ENCODE results near the gene CD9.

DNA sequence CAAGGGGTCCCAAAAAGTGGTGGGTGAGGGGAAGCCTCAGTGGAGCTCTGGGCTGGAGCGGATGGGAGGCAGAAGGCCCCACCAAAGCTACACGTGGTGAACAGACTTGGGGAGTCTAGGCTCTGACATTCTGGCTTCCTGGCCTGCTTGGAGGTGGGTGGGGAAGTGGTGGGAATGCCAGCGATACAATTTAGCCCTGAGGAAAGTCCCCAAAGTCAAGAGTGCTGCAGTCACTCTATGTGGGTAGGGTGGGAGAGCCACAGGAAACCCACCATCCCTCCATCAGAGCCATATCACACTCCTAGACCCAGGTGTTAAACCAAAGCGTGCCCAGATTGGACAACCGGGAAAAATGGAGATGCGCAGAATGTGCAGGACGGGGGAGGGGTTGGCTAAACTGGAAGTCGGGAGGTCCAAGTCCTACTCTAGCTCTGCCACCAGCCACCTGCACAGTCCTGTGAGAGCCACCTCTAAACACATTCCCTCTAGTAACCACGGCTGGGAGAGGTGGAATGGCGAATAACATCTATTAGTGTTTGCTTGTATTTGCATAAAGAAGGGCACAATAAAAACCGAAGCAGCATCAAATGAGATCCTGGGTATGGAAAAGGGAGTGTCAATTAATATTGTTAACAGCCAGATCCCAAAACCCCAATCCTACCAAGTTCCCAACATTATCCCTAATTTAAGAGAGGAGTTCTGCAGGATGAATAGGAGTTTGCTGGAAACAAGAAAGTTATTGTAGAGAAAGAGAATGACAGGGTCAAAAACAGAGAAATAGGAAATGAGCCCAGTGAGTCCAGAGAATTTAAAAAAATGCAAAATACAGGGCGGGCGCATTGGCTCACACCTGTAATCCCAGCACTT, 14.0 kb upstream of the CD9 start:
- TF ChIP-seq, protein P1, sequence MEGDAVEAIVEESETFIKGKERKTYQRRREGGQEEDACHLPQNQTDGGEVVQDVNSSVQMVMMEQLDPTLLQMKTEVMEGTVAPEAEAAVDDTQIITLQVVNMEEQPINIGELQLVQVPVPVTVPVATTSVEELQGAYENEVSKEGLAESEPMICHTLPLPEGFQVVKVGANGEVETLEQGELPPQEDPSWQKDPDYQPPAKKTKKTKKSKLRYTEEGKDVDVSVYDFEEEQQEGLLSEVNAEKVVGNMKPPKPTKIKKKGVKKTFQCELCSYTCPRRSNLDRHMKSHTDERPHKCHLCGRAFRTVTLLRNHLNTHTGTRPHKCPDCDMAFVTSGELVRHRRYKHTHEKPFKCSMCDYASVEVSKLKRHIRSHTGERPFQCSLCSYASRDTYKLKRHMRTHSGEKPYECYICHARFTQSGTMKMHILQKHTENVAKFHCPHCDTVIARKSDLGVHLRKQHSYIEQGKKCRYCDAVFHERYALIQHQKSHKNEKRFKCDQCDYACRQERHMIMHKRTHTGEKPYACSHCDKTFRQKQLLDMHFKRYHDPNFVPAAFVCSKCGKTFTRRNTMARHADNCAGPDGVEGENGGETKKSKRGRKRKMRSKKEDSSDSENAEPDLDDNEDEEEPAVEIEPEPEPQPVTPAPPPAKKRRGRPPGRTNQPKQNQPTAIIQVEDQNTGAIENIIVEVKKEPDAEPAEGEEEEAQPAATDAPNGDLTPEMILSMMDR (IDR thresholded peaks at IDR 0.05) = no peak
- TF ChIP-seq POLR2A (IDR thresholded peaks at IDR 0.05; ENCODE audit: low read depth) = no peak

All from esophagus muscularis mucosa (tissue), 3 donors.